GM19372 (cell line): ENCODE measurements around the gene KNSTRN.

Experiments used
- ATAC-seq: cut with Tn5 transposase; IDR thresholded peaks from one replicate; pipeline ENCODE4 v1.9.1; 2021; ENCODE audit warnings: mild to moderate bottlenecking, low read depth, moderate library complexity; ENCODE audit not compliant: unreplicated experiment

The KNSTRN gene, protein sequence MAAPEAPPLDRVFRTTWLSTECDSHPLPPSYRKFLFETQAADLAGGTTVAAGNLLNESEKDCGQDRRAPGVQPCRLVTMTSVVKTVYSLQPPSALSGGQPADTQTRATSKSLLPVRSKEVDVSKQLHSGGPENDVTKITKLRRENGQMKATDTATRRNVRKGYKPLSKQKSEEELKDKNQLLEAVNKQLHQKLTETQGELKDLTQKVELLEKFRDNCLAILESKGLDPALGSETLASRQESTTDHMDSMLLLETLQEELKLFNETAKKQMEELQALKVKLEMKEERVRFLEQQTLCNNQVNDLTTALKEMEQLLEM

DNA sequence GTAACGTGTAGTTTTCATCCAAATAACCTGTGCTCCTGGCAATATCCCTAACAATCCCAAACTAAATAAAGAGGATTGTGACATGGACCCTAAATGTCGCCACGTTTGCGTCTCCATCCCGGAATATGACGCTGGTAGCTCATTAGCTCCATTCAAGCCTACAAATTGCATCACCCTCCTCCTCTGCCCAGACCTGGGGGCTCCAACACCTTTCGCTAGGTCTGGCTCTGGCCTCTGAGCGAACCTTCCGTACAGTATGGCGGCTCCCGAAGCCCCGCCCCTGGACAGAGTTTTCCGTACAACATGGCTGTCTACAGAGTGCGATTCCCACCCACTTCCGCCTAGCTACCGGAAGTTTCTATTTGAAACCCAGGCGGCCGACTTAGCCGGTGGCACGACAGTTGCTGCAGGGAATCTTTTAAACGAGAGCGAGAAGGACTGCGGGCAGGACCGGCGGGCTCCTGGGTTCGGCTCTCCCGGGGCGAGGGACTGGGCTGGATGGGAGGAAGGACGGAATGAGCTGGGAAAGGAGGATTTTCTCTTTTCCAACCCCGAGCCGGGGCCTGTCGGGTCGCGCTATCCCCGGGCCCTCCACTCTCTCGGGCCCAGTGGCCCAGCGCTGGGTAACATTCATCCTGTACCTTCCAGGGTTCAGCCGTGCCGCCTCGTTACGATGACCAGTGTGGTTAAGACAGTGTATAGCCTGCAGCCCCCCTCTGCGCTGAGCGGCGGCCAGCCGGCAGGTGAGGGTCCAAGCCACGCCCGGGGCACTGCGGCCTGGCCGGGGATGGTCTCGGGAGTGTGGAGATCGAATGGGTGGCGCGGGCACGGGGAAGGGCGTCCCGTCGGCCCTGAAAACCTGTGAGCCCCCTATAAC, at the start of gene KNSTRN:
Gene KNSTRN, plus strand, starts transcription at position 142 of the 877 bp plus-strand sequence. Its CDS starts 115 bp downstream, at position 257.
- ATAC-seq: peak; percentile 94

DNA sequence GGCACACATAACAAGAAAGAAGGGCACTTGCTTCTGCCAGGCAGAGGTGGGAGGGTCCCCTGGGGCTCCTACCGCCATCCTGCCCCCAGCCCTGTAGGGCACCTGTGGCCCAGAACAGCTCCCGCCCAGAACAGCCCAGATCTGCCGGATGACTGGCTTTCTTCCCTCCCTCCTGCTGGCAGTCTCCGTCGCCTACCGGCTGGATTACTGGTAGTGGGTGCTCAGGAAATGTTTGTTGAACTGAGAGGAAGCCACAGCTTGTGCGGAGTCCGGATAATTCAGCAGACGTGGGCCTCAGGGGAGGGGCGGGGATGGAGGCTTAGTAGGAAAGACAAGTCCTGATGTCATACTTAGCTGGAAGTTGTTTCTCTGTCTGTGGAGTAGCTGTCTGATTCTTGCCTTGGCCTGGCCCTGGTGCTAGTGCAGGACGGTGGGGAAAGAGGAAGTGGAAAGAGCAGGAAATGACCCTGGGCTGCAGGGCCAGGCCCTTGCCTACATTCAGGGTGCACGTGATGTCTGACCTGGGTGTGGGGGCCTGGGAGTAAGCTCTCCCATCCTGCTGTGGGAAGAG, 48.5 kb upstream of the KNSTRN start:
- ATAC-seq: no peak

DNA sequence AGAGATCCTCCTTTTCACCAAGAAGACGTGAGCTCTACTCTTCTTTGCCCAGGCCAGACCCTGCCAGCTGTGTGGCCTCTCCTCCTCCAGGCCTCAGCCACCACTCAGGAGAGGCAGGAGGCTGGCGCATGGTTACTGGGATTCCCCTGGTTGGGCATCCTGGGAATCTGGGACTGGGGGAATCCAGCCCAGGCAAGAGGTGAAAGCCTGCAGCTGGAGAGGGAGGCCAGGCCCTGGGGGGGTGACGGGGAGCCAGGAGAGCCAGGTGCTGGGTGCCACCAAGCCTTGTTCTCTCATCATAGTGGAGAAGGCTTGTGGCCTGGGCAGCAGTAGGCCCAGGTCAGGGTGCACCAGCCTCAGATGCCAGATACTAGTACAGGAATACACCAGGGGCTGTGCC, 48.0 kb upstream of the KNSTRN start:
- no peak for ATAC-seq

DNA sequence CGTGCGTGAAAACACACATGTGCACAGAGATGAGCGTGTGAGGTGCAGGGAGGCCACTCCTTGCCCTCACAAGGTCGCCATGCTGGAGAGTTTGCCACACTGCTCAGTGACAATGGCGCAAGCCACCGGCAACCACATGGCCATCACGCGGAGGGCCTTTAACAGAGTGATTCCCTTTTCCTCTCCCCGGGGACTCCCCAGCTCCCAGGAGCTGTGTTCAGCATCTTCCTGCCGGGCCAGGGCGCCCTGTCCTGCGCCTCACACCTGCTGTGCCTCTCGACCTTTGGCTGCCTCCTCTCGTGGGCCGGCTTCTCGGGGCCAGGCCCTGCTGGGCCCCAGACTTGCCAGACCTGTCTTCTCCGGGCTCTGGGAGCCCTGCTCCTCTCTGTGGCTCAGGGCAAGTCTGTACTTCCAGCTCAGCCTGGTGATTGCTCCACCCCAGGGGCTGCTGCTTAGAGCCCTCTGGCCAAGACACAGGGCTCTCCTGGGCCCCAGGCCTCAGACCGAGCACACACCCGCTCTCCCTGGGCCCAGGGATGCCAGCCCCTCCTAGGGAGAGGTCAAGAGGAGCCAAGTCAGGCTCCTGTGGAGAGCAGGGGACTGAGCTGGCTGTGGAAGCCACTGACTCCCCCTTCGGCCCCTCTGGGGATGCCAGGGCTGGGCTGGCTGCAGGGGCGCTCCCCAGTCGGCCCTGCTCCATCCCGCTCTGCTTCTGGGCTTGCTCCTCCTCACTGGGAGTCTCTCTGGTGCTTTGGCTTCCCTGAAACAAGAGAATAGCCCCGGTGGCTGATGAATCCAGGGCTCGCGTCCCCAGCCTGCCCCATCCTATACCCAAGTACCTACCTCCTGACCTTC, 47.4 kb upstream of the KNSTRN start:
- no peak for ATAC-seq

DNA sequence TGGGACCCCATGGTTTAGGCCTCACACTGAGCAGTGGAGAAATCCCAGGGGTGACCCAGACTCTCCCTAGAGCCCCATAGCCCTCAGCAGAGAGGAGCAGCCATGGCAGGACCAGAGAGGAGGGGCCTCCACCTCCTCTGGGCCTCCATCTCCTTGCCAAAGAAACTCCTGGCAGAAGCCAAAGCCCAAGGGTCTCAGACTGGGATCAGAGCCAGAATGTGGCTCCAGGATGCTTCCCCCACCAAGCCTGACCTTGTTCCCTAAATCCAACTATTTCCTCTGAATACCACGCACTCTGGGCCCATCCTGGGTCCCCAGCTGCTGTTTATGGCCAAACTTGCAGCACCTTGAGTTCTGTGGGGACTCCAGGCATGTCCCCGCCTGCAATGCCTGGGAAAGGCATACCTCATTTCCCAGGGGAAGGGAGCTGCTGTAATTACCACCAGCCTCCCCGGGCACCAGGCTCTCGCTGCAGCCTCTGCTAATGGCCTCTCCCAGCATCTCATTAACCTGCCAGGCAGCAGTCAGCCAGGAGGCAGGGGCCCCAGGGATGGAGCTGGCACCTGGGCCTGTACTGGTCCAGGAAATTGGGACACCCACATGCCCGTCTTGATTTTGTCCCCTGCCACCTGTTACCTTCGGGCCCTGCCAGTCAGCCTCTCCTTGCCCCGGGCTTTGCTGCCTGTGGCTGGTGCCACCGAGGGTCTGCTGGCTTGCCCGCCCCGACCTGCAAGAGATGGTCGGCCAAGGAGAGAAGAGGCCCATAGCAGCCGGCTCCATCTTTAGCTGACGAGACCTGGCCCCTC, 46.4 kb upstream of the KNSTRN start:
- no peak for ATAC-seq

DNA sequence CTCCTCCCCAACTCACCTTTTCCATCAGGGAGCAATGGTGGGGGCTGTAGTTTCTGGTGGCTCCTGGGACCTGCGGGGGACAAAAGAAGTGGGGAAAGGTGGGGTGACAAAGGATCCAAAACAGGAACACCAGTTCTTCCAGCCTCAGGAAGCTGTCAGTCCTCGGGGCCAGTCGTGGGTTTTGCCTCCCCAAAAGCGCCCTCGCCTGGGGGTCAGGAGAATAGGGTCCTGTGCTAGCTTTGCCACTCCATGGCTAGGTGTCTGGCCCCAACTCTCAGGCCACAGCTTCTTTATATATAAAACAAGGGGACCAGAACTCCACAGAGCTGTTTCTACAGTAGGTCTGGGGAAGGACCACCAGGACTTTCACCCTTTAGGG, 45.8 kb upstream of the KNSTRN start:
- ATAC-seq: no peak

DNA sequence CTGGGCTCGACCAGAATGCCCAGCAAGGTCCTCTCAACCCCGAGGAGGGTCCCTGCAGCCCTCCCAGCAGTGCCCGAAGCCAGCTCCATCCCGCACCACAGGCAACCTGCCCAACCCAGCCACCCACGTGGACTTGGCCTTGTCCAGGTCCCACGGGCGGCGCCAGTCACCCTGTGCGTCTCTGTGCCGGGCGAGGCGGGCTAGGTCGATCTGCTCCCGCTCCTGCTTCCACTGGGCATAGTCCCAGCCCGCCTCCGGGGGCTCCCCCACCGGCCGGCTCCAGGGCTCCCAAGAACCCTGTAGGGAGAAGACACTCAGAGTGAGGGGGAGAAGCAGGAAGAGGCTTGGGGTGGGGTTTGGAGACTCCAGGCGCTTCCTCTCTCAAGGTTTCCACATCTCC, 44.9 kb upstream of the KNSTRN start:
- ATAC-seq: no peak

DNA sequence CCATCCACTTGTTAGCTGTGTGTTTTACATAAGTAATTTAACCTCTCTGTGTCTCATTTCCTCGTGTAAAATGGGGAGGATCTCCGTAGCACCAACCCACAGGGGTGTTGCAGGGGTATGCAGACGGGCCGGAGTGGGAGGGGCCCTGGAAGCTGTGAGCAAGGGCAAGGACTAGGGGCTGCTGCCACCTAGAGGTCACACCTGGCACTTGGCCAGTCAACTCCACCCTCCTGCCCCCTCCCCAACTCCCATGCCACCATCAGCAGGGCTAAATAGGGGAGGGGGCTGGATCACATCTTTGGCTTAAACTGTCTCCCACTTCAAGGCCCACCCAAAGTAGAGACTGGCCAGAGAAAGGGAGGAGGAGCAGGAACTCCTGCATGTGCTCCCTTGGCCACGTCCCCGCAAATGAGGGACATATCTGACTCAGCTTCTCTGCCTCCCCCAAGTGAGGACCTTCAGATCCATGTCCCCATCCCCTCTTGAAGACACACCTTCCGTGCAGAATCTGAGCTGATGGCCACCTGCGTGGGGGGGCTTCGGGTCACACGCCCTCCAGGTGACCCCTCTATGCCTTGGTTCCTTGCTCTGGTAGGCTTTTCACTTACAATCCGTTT, 44.4 kb upstream of the KNSTRN start:
- ATAC-seq: no peak

DNA sequence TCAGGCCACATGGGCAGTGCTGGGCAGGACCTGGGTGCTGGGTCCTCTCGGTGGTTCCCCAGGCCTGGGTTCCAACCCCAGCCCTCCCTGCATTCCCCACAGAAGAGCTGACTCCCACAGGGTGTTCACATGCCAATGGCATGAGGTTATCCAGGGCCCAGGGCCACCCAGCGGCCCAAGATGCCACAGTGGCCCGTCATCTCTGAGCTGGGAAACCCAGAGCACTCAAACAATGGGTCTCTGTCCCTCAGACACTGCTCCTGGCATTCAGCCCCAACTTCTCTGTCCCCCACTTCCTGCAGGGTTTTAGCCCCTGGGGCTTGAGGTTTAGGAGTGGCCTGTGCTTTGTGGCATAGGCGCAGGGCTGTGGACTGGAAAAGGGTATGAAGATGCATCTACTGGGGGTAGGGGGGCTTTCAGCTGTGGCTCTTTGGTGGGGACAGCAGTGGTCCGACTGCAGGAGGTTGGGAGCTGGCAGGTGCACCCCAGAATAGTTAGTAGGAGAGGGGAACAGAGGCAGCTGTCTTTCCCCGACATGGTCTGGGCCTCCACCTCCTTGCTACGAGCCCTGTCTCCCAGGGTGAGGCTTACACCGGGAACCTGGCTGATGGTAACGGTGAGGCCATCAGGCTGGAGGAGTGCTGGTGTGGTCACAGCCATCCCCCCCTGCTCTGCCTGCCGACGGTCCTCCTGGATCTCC, 43.5 kb upstream of the KNSTRN start:
- ATAC-seq: no peak

DNA sequence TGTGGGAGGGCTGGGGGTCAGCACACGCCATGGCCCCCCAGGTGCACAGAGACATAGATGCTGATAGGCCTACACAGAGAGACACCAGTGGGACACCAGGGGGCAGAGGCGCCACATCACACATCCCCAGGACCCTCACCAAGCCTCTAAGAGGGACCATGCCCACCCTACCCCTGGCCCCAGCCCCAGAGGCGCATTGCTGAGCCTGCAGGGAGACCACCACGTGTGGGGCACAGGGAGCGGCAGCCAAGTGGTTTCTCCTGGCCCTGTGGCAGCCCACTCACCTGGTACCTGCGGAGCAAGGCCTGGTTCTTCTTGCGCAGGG, 42.9 kb upstream of the KNSTRN start:
- no peak for ATAC-seq

DNA sequence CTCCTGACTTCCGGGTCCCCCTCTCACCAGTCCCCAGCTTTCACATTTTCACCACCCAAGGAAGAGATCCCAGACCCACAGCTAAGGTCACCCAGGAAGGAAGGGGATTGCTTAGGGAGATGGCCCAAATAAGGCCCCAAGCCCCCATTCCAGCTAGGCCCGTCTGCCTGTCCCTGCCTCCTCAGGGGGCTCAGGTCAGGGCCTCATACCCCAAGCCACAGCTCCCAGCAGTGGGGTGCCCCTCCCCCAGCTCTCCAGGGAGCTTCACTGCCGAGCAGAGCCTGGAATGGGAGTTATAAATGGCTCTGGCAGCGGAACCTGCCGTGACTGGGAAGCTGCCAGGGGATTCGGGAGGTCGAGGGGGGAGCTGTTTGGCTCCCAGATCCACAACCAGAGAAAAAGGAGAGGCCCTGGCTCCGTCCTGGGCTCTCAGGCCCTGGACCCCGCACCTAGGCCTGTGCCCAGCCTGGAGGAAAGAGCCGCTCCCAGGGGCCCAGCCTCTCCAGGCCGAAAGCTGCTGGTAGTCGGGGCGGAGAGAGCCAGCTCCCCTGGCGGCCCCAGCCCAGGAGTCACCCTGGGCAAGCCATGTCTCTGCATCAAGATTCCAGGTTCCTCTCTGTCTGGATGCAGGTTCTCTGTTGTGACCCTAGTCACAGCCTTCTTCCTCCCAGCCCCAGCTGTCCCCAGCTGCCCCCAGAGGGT, 42.3 kb upstream of the KNSTRN start:
- no peak for ATAC-seq

DNA sequence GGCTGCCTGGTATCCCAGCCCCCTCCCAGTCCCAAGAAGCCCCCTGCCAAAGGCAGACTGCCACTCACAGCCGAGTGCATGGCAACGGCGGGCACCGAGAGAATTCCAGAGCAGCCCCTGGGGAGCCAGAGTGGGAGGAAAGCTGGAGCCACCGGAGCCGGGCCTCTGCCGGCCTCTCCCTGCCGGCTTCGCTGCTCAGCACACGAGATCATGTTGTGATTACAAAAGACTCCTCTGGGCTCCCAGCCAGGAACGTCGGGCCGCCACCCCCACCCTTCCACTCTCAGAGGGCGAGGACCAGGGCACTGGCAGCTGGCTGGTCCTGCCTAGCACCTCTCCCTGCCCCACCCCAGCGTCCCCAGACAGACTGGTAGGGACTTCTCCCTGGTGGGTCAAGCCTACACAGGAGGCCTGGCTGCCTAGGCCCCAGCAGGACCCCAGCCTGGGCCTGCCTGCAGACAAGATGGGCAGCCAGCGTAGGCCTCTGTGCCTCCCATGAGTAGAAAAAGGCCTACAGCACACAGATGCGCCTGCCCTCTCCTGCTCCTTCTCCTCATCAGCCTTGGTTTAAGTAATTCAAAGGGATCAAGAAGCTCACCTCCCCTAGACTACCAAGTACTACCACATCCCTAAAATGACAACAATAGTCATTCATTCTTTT, 41.7 kb upstream of the KNSTRN start, which contains the start of gene CCDC9B:
Gene CCDC9B, minus strand, starts transcription at position 200 of the 661 bp plus-strand sequence. Its CDS starts 120 bp downstream, at position 80.
- ATAC-seq: no peak

DNA sequence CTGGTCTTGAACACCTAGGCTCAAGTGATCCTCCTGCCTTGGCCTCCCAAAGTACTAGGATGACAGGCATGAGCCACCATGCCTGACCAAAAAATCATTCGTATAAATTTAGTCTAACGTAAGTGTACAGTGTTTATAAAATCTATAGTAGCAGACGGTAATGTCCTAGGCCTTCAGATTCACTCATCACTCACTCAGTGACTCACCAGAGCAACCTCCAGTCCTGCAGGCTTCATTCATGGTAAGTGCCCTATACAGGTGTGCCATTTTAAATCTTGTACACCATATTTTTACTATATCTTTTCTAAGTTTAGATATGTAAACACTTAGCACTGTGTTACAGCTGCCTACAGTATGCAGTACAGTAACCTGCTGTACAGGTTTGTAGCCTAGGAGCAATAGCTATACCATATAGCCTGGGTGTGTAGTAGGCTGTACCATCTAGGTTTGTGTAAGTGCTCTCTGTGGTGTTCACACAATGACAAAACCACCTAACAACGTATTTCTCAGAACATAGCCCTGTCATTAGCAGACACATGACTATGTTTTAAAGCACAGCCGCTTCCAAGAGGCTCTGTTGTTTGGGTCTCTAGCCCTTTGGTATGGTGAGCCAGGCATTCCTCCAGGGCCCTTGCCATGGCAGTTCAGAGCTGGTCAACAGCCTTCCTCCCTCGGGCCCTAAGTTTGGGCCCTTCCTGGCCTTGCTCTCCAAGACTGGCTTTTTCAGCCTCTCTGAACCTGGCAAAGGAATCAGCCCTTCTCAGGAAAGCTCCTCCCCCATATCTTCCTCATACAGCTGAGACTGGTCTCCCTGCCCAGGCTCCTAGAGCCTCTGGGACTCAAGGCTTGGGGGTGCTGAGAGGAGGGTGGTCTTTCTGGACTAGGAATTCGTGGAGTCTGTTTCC, 39.9 kb upstream of the KNSTRN start:
- ATAC-seq: no peak

DNA sequence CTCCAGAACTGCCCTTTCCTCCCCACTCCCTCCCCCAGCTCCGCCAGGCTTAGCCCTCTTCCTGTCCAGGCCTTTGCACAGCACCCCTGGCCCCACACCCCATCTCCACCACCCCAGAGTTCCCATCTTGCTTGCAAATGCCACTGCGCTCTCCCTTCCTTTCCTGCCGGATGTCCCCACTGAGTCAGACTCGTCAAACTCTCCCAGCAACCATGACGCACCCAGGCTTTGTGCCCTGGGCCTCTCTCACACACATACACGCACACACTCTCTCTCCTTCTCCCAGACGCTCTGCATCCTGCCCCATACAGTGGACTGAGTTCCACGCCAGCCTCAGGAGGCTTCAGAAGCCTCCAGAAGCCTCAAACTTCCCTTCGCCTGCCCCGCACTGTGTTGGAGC, 39.0 kb upstream of the KNSTRN start:
- ATAC-seq: no peak

DNA sequence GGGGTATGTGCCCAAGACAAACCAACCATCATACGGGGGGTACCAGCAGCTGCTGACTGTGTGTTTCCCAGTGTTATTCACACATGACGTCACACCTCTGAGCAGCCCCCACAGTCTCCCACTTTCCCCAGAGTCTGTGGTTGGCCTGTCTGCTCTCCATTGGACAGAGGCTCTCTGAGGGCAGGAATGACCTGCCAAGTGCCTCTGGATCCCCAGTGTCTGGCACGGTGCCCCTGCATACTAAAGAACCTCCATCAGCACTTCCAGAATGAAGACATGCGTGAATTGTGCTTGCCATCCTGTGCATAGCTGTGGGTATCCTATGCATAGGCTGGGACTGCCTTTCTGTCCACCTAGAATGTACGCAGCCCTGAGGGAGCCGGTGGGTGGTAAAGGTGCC, 38.3 kb upstream of the KNSTRN start:
- no peak for ATAC-seq

DNA sequence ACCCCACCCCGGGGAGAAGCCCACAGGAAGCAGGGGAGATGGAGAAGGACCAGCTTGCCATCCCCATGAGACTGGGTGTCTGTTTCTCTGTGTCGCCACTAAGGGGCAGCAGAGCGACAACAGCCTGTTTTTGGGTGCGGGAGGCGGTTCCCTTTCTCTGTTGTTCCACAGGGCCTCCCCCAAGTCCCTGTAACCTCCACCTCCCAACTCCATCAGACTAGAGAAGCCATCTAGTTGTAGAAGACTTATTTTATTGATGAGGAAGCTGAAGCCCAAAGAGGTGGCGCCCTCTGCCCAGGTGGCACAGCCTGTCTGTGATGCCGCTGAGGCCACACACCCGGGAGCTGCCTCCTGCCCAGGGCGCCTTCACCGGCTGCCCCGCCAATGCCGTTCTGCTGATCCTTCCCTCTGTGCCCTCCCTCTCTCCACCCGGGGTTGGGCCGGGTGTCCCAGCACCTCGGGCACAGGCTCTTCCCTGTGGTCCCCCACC, 37.8 kb upstream of the KNSTRN start:
- no peak for ATAC-seq
